A673 (cell line): Measurements from ENCODE around the gene PLEKHH1. TPM values are rescaled to one million over a fixed set of nuclear protein-coding genes. Genes with fewer than 3 reads are reported as not detected.

Experiments used
- BruUV-seq: library from RNA; stranded (reverse); fragments of 400-500 nt; replicated peaks from 2 replicates; lab custom pipeline; 2021; lab: Mats Ljungman, UMichigan
- CTCF ChIA-PET: fragments of 300-600 bp; sonication (Branson Sonifier 250); formaldehyde crosslinking; loops from one replicate; lab custom pipeline; 2022; ENCODE audit warnings: antibody characterized with exemption; lab: Charles Lee
- POLR2A ChIA-PET: fragments of 300-600 bp; sonication (Branson Sonifier 250); formaldehyde crosslinking; loops from one replicate; lab custom pipeline; 2022; ENCODE audit warnings: antibody characterized with exemption; ENCODE audit not compliant: low non-redundant PET; lab: Charles Lee
- DNase-seq: peaks from one replicate; pipeline ENCODE4 v3.0.0-alpha.2; 2015; ENCODE audit warnings: low spot score
- H3K27ac ChIP-seq: fragments of 200-600 bp; sonication (generic); 2 replicates; pipeline ENCODE4 v1.5.1; 2016; ENCODE audit warnings: mixed run types, low read depth, mild to moderate bottlenecking, mixed read lengths, antibody characterized with exemption, low read length; ENCODE audit not compliant: poor library complexity, severe bottlenecking
- H3K27me3 ChIP-seq: fragments of 200-600 bp; sonication (generic); replicated peaks from 2 replicates; pipeline ENCODE4 v1.6.1; 2017; ENCODE audit warnings: mixed run types, low read depth, mild to moderate bottlenecking, mixed read lengths, antibody characterized with exemption, low read length; ENCODE audit not compliant: insufficient read depth, poor library complexity
- H3K36me3 ChIP-seq: fragments of 200-600 bp; sonication (generic); 2 replicates; pipeline ENCODE4 v1.6.1; 2016; ENCODE audit warnings: mixed run types, mild to moderate bottlenecking, mixed read lengths, antibody characterized with exemption, low read length; ENCODE audit not compliant: insufficient read depth, poor library complexity, severe bottlenecking
- H3K4me1 ChIP-seq: fragments of 200-600 bp; sonication (generic); 2 replicates; pipeline ENCODE4 v1.6.1; 2017; ENCODE audit warnings: mixed run types, mild to moderate bottlenecking, mixed read lengths, antibody characterized with exemption, low read length; ENCODE audit not compliant: insufficient read depth, poor library complexity, severe bottlenecking
- H3K4me3 ChIP-seq: fragments of 200-600 bp; sonication (generic); 2 replicates; pipeline ENCODE4 v1.5.1; 2016; ENCODE audit warnings: low read depth, mixed run types, mild to moderate bottlenecking, mixed read lengths, low read length; ENCODE audit not compliant: poor library complexity, severe bottlenecking
- H3K9me3 ChIP-seq: fragments of 200-600 bp; sonication (generic); 2 replicates; pipeline ENCODE4 v1.6.1; 2016; ENCODE audit warnings: mixed run types, low read depth, mild to moderate bottlenecking, mixed read lengths, antibody characterized with exemption, low read length; ENCODE audit not compliant: poor library complexity, severe bottlenecking
- CTCF ChIP-seq: fragments of 300-800, 200-600 bp; sonication (generic); conservative IDR thresholded peaks from 2 replicates; pipeline ENCODE4 v1.5.1; 2017; ENCODE audit warnings: low read depth, mild to moderate bottlenecking, antibody characterized with exemption, low read length, moderate library complexity, mixed read lengths
- EZH2 ChIP-seq: fragments of 200-600 bp; sonication (generic); IDR thresholded peaks from 2 replicates; pipeline ENCODE4 v1.6.1; 2017; ENCODE audit warnings: borderline replicate concordance, low read depth, mild to moderate bottlenecking, mixed read lengths, antibody characterized with exemption, low read length; ENCODE audit not compliant: poor library complexity, severe bottlenecking
- intact Hi-C: fragments of 100-400 bp; cut with micrococcal nuclease; formaldehyde crosslinking; loops from one replicate; pipeline ENCODE4 v1.10.0; 2022; ENCODE audit not compliant: unreplicated experiment
- total RNA-seq: library from RNA; stranded (reverse); gene quantifications from 2 replicates; pipeline ENCODE4 v1.2.3, GENCODE V29; 2021

The PLEKHH1 gene
- total RNA-seq, 1 experiment from 2014 or later = 8.9 TPM

- intact Hi-C loops = no loop called here
- ChIA-PET CTCF (no interaction called here), POLR2A (no interaction called here)
- TF ChIP-seq EZH2 (no peak), CTCF (no peak)
- H3K27ac ChIP-seq = no peak overlapping the region
- BruUV-seq = no TSS peak
- H3K4me3 ChIP-seq = no peak overlapping the region
- DNase-seq = no peak
- peaks cover 6% of the 10 kb centered on the region for H3K9me3 ChIP-seq
- H3K27me3 ChIP-seq = no peaks in the 10 kb centered on the region
- H3K36me3 ChIP-seq = no peaks in the 10 kb centered on the region
- H3K4me1 ChIP-seq = no peaks in the 10 kb centered on the region
Observed at GRCh38 chr14:67490196-67490595, 42.9 kb upstream of the PLEKHH1 start.

DNA sequence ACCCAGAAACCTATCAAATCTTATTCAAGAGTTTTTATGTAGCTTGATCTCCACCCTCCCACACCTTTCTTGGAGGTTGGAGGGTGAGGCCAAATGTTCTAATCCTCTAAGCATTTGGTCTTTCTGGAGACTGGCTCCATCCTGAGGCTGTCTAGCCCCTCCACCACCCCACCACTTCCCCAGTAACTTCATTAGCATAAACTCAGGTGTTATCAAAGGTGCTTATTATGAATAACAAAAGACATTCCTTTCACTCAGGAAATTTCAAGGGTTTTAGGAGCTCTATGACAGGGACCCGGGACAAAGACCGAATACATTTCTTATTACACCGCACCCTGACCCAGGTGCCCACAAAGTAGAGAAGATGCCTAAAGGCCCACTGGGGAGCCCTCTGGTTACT is 41.8 kb upstream of the PLEKHH1 start:
- intact Hi-C loops = no loop called here
- Histone ChIP-seq H3K36me3 (no peaks in the 10 kb centered on the region), H3K27ac (no peak overlapping the region), H3K9me3 (peaks cover 6% of the 10 kb centered on the region), H3K4me3 (no peak overlapping the region), H3K4me1 (no peaks in the 10 kb centered on the region), H3K27me3 (no peaks in the 10 kb centered on the region)
- BruUV-seq = no TSS peak
- no peak for DNase-seq
- TF ChIP-seq EZH2 (no peak), CTCF (no peak)
- CTCF ChIA-PET = no interaction called here
- POLR2A ChIA-PET = no interaction called here

DNA sequence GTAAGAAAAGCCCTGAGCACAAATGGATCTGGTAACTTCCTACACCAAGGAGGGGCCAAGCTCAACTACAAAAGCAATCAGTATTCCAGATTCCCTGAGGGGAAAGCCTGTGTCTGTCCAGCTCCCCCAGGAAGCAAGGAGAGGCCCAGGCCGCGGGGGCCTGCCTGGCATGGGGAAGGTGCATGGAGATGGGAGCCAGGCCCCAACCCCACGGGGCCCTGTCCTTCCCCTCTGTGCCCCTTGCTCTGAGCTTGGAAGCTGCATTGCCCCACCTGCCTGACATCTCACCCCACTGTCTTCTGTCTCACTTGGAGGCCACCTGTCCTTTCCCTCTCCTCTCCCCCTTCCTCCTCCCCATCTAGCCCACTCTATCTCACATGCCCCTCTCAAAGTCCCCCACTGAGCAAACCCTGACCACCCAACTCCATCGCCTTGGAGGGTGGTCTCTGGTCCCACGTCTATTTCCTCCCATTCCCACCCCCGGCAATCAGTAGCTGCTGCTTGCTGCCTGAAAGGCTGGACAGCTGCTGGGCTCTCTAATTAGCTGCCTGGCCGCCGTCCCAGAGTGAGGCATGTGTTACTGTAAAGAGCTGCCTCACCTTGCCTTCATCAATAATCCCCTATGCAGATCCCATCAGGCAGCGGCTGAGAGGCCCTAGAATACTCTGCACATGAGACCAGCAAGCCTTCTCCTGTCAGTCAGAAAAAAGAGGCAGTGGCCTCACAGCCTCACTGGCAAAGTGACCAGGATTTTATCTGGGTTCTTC is 41.2 kb upstream of the PLEKHH1 start:
- TF ChIP-seq CTCF = no peak
- no peak for TF ChIP-seq EZH2
- Histone ChIP-seq H3K4me1 (no peaks in the 10 kb centered on the region), H3K36me3 (no peaks in the 10 kb centered on the region), H3K9me3 (peaks cover 6% of the 10 kb centered on the region), H3K27ac (no peak overlapping the region), H3K4me3 (no peak overlapping the region), H3K27me3 (no peaks in the 10 kb centered on the region)
- POLR2A ChIA-PET = no interaction called here
- no TSS peak for BruUV-seq
- intact Hi-C loops = no loop called here
- DNase-seq = no peak
- CTCF ChIA-PET = no interaction called here
